SJSA1 (cell line): ENCODE data around the gene YBX1. TPM values are rescaled to one million over a fixed set of nuclear protein-coding genes. Genes with fewer than 3 reads are reported as not detected.
A peak's percentile ranks its signal among the peaks of the same experiment; 100 is the strongest.
"Not testable (repeated sequence)": the region's sequence is repeated elsewhere in the genome, so short reads cannot be mapped to it uniquely, and the experiment has no call there.

ENCODE experiments used
- DNase-seq, 2 experiments: peaks; one replicate each; pipeline ENCODE4 v3.0.0-alpha.2; 2015 to 2020; ENCODE audit warnings: low spot score in 2 of 2, low read depth in 1 of 2
- H3K27ac ChIP-seq: fragments of 250-450 bp; sonication (Bioruptor Pico); 2 replicates; pipeline ENCODE4 v1.5.1; 2020; ENCODE audit warnings: mild to moderate bottlenecking, moderate library complexity
- H3K27me3 ChIP-seq: fragments of 250-450 bp; sonication (Bioruptor Pico); replicated peaks from 2 replicates; pipeline ENCODE4 v1.5.1; 2020; ENCODE audit warnings: mild to moderate bottlenecking, moderate library complexity
- H3K36me3 ChIP-seq: fragments of 250-450 bp; sonication (Bioruptor Pico); 2 replicates; pipeline ENCODE4 v1.5.1; 2020; ENCODE audit warnings: mild to moderate bottlenecking
- H3K4me1 ChIP-seq: fragments of 250-450 bp; sonication (Bioruptor Pico); replicated peaks from 2 replicates; pipeline ENCODE4 v1.6.1; 2021; ENCODE audit warnings: mild to moderate bottlenecking
- H3K4me3 ChIP-seq: fragments of 250-450 bp; sonication (Bioruptor Pico); 2 replicates; pipeline ENCODE4 v1.5.1; 2020; ENCODE audit warnings: mild to moderate bottlenecking
- H3K9me3 ChIP-seq: fragments of 250-450 bp; sonication (Bioruptor Pico); replicated peaks from 2 replicates; pipeline ENCODE4 v1.5.1; 2020; ENCODE audit warnings: mild to moderate bottlenecking
- total RNA-seq: library from RNA; depleted of rRNA; stranded (reverse); fragments of >200 nt; shearing (Covaris generic); gene quantifications from 2 replicates; pipeline ENCODE4 v1.2.3, GENCODE V29; 2014

YBX1 gene
- total RNA-seq, 1 experiment from 2014 or later: 1,346 TPM

GRCh38 chr1:42679364-42679983 lies 2.7 kb upstream of the YBX1 start:
- H3K4me1 ChIP-seq: peaks cover 20% of the 10 kb centered on the region
- peaks cover 31% of the 10 kb centered on the region for H3K36me3 ChIP-seq
- H3K4me3 ChIP-seq: no peak overlapping the region
- H3K27me3 ChIP-seq: no peaks in the 10 kb centered on the region
- no peaks in the 10 kb centered on the region for H3K9me3 ChIP-seq
- H3K27ac ChIP-seq: no peak overlapping the region
- no peak for DNase-seq

GRCh38 chr1:42680055-42680454 lies 2.2 kb upstream of the YBX1 start:
- DNase-seq: no peak
- peaks cover 24% of the 10 kb centered on the region for H3K4me1 ChIP-seq
- H3K36me3 ChIP-seq: peaks cover 33% of the 10 kb centered on the region
- no peak overlapping the region for H3K4me3 ChIP-seq
- H3K9me3 ChIP-seq: no peaks in the 10 kb centered on the region
- H3K27me3 ChIP-seq: no peaks in the 10 kb centered on the region
- H3K27ac ChIP-seq: no peak overlapping the region

- Histone ChIP-seq H3K27me3 (no peaks in the 10 kb centered on the region), H3K4me3 (peak overlapping the region; percentile 94), H3K27ac (peak overlapping the region; percentile 72; the same call in 1 of the 2 replicates), H3K4me1 (peaks cover 24% of the 10 kb centered on the region), H3K9me3 (no peaks in the 10 kb centered on the region), H3K36me3 (peaks cover 33% of the 10 kb centered on the region)
- DNase-seq: no peak
These were observed 1.1 kb upstream of the YBX1 start for GRCh38 chr1:42680921-42681683.

DNA sequence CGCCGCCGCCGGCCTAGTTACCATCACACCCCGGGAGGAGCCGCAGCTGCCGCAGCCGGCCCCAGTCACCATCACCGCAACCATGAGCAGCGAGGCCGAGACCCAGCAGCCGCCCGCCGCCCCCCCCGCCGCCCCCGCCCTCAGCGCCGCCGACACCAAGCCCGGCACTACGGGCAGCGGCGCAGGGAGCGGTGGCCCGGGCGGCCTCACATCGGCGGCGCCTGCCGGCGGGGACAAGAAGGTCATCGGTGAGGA lies 193 bp downstream of the YBX1 start:
- not testable (repeated sequence) for H3K9me3 ChIP-seq, DNase-seq, H3K27me3 ChIP-seq
- H3K27ac ChIP-seq: peak overlapping the region; percentile 25
- H3K36me3 ChIP-seq: peaks cover 46% of the 10 kb centered on the region
- H3K4me3 ChIP-seq: peak overlapping the region; percentile 94
- peaks cover 24% of the 10 kb centered on the region for H3K4me1 ChIP-seq

DNA sequence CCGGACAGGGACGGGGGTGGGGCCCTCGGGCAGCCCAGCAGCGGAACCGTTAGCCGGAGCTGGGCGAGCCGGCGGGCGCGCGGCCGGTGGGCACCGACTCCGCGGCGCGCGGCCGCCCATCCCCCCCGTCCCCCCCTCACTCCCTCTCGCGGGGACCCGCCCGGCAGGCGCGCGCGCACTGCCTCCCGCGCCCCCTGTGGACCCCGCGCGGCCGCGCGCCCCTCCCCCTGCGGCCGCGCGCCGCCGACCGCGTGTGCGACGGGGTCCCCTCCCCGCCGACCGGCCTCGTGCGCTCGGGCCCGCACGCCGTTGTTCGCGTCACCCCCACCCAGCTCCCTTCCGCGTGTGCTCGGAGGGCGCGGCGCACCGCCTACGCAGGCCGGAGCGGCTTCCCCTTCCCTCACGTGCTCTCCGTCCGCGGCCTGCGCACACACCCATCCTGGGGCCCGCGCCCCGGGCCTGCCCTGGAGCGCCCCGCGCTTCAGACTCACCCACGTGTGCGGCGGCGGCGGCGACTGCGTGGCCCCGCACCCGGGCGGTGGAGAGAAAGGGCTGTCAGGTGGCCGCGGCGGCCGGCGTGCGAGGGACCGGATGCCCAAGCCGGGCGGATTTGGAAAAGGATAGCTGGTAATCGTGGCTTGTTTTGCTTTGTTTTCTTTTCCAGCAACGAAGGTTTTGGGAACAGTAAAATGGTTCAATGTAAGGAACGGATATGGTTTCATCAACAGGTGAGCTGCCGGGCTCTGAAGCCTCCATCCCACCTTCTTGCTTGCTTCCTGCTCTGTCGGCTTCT lies 717 bp downstream of the YBX1 start:
- no peaks in the 10 kb centered on the region for H3K9me3 ChIP-seq
- peak overlapping the region; percentile 52 for H3K27ac ChIP-seq
- peaks cover 24% of the 10 kb centered on the region for H3K4me1 ChIP-seq
- H3K4me3 ChIP-seq: peak overlapping the region; percentile 94
- peak; percentile 43 to 48 for DNase-seq
- no peaks in the 10 kb centered on the region for H3K27me3 ChIP-seq
- peaks cover 51% of the 10 kb centered on the region for H3K36me3 ChIP-seq

GRCh38 chr1:42684139-42684538 lies 1.9 kb downstream of the YBX1 start:
- no peaks in the 10 kb centered on the region for H3K9me3 ChIP-seq

DNA sequence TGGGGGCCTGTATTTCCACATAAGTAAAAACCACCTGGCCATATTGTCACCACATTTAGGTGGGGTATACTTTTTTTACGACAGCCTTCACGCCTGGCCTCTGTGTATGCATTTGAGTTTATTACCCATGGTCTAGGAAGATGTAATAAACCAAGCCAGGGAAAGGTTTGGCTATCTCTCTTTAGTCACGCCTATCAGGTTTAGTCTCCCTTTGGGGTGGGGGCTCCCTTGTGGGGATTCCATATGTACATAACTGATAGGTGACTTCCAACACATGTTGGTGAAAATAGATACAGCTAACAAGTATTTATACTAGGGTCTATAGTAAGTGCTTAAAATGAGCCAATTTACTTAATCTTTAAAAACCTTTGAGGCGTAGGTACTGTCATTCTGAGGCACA lies 4.2 kb downstream of the YBX1 start:
- peaks cover 16% of the 10 kb centered on the region for H3K4me1 ChIP-seq
- no peak overlapping the region for H3K27ac ChIP-seq

More at GRCh38 chr1:42684139-42684538, 1.9 kb downstream of the YBX1 start:
- H3K27me3 ChIP-seq: no peaks in the 10 kb centered on the region
- no peak overlapping the region for H3K27ac ChIP-seq
- peaks cover 24% of the 10 kb centered on the region for H3K4me1 ChIP-seq
- peak overlapping the region; percentile 94; the same call in 1 of the 2 replicates for H3K4me3 ChIP-seq
- no peak for DNase-seq
- H3K36me3 ChIP-seq: peaks cover 63% of the 10 kb centered on the region

DNA sequence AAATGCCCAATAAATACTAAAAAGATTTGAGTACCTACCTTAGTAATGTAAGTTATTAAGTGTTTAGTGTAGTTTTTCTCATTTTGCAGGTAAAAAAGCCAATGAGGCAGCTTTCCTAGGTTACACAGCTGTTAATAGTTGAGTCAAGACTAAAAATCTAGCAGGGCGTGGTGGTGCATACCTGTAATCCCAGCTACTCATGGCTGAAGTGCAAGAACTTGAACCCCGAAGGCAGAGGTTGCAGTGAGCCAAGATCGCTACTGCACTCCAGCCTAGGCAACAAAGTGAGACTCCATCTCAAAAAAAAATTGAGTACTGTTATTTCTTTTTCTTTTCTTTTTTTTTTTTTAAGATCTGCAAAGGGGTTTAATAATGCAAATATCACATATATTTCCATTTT lies 7.7 kb downstream of the YBX1 start:
- no peak overlapping the region for H3K4me3 ChIP-seq
- H3K27ac ChIP-seq: no peak overlapping the region
- no peaks in the 10 kb centered on the region for H3K27me3 ChIP-seq
- H3K4me1 ChIP-seq: no peaks in the 10 kb centered on the region
- DNase-seq: no peak
- H3K9me3 ChIP-seq: no peaks in the 10 kb centered on the region
- H3K36me3 ChIP-seq: peaks cover 88% of the 10 kb centered on the region

More for the DNA sequence above, 4.2 kb downstream of the YBX1 start:
- no peaks in the 10 kb centered on the region for H3K27me3 ChIP-seq
- H3K4me3 ChIP-seq: no peak overlapping the region
- no peaks in the 10 kb centered on the region for H3K9me3 ChIP-seq
- peaks cover 77% of the 10 kb centered on the region for H3K36me3 ChIP-seq
- no peak for DNase-seq

DNA sequence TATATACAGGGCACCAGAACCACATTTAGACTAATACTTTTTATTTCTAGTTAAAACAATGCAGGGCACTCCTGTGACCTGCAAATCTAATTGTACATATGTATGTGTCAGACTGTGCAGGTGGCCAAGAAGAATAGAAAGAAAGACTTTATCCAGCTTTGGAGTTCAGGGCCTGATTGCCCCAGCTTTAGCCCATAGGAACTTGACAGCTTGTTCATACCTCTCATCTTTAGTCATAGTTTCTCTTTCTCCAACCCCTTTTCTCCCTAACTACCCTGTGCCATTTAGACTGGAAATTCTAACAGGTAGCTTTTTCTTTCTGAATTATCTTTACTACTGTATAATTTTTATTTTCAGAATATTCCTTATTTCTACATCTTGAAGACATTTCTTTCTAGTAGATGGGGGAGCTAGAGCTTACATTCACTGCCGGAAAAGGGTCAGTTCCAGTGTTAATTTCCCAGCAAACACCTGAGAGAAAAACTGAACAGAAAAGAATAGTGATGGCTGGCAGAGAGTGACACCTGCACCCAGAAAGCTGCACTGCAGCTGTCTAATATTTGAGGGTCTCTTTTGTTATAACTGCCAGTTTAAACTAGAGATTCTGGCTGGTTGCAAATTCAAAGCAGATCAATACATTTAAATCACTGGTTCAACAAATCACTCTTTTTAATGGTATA lies 8.4 kb downstream of the YBX1 start:
- H3K9me3 ChIP-seq: no peaks in the 10 kb centered on the region
- H3K4me1 ChIP-seq: no peaks in the 10 kb centered on the region
- no peak overlapping the region for H3K4me3 ChIP-seq
- no peaks in the 10 kb centered on the region for H3K27me3 ChIP-seq
- H3K27ac ChIP-seq: no peak overlapping the region
- peaks cover 88% of the 10 kb centered on the region for H3K36me3 ChIP-seq
- DNase-seq: no peak

- no peak for DNase-seq
- no peak overlapping the region for H3K27ac ChIP-seq
- H3K4me3 ChIP-seq: no peak overlapping the region
- H3K9me3 ChIP-seq: no peaks in the 10 kb centered on the region
- H3K4me1 ChIP-seq: no peaks in the 10 kb centered on the region
- no peaks in the 10 kb centered on the region for H3K27me3 ChIP-seq
- peaks cover 88% of the 10 kb centered on the region for H3K36me3 ChIP-seq
These were observed 8.9 kb downstream of the YBX1 start for GRCh38 chr1:42691157-42691498.

DNA sequence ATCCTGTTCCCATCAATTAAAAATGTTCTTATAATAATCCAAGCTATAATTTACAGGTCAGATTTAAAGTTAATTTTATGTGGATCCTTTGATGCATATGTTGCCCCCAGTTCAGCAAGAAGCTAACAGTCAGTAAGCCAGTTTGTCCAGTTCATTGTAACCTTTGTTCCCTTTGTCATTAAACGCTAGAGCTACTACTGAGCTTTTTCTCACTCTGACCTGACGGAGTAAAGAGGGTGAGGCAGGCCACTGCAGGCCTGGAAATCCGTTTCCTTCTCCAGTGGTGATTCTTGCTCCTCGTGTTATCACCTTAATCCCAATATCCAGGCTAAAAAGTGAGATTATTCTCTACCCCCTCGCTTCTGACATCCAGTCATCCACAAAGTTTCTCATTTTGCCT lies 10.2 kb downstream of the YBX1 start:
- H3K27ac ChIP-seq: no peak overlapping the region
- no peaks in the 10 kb centered on the region for H3K4me1 ChIP-seq
- no peak for DNase-seq
- H3K9me3 ChIP-seq: no peaks in the 10 kb centered on the region
- H3K27me3 ChIP-seq: no peaks in the 10 kb centered on the region
- peaks cover 88% of the 10 kb centered on the region for H3K36me3 ChIP-seq
- no peak overlapping the region for H3K4me3 ChIP-seq

GRCh38 chr1:42692911-42693310 lies 10.7 kb downstream of the YBX1 start:
- Histone ChIP-seq H3K9me3 (no peaks in the 10 kb centered on the region), H3K36me3 (peaks cover 88% of the 10 kb centered on the region), H3K27me3 (no peaks in the 10 kb centered on the region), H3K4me1 (no peaks in the 10 kb centered on the region), H3K27ac (no peak overlapping the region), H3K4me3 (no peak overlapping the region)
- no peak for DNase-seq

DNA sequence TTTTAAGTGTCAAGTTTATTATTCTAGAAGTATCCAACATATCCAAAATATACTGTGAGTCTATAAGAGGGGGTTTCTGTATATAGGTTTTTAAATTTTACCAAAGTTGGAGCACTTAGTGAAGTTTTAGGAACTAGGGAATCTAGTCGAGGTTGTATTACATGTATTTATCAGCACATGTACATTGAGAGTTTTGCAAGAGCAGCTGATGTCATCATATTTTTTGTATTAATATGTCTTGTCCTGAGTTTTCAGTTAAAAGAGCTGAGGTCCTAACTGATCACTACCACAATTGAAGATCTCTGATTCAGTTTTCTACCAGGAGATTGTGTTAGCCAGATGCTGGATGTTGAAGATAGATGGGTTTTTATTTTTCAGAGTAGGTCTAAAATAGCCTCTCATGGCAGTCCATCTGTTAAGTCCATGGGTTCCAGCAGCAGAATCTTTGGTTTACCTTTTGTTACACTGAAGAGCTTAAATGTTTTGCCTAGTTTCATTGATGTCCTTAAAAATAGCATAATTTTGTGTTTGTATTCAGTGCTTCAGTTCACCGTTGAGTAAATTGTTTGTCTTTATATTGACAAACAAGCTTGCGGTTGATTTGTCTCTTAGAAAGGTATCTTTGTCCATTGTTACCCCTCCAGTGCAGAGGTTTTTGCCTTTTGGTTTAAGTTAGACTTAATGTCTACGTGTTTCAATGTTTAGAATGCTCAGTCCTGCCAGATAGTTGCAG lies 16.0 kb downstream of the YBX1 start:
- Histone ChIP-seq H3K36me3 (peaks cover 100% of the 10 kb centered on the region), H3K9me3 (no peaks in the 10 kb centered on the region), H3K4me3 (no peak overlapping the region), H3K4me1 (no peaks in the 10 kb centered on the region), H3K27me3 (no peaks in the 10 kb centered on the region), H3K27ac (no peak overlapping the region)
- DNase-seq: no peak
